A673 (cell line): ENCODE data around the gene POLG.

Experiments
- EZH2 ChIP-seq: fragments of 200-600 bp; sonication (generic); IDR thresholded peaks from 2 replicates; pipeline ENCODE4 v1.6.1; 2017; ENCODE audit warnings: borderline replicate concordance, low read depth, mild to moderate bottlenecking, mixed read lengths, antibody characterized with exemption, low read length; ENCODE audit not compliant: poor library complexity, severe bottlenecking
- TF ChIP-seq, protein P1 (sequence below): fragments of 300-800, 200-600 bp; sonication (generic); conservative IDR thresholded peaks from 2 replicates; pipeline ENCODE4 v1.5.1; 2017; ENCODE audit warnings: low read depth, mild to moderate bottlenecking, antibody characterized with exemption, low read length, moderate library complexity, mixed read lengths

DNA sequence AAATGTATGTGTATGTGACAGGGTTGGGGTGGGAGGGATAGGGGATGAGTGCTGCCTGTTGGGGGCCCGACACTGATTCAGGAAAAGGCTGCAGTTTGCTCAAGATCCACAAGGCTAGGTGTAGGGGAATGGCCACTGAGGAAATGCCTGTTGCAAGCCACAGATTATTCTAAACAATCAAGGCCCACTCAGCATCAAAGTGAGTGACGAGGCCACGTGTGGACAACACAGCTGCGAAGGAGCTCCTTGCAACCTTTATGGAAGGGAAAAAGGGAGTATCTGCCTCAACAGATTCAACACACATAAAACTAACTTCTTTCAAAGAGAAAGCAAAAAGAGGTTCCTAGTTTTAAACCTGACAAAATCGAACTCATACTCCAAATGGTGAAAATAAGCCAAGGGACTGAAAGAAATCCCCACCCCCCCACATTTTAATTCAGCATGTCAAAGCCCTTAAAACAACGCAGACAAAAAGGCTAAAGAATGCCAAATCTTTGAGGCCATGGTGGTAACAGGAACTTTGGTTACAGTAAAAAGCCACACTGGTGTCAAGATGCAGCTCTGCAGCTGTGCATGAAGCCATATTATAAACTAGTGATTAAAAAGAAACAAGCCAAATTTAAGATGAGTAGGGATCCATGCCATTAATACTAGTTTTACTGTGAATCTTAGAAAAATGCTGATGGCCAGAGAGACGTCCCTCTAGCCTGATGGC lies 3.6 kb downstream of the POLG start:
- TF ChIP-seq, protein P1, sequence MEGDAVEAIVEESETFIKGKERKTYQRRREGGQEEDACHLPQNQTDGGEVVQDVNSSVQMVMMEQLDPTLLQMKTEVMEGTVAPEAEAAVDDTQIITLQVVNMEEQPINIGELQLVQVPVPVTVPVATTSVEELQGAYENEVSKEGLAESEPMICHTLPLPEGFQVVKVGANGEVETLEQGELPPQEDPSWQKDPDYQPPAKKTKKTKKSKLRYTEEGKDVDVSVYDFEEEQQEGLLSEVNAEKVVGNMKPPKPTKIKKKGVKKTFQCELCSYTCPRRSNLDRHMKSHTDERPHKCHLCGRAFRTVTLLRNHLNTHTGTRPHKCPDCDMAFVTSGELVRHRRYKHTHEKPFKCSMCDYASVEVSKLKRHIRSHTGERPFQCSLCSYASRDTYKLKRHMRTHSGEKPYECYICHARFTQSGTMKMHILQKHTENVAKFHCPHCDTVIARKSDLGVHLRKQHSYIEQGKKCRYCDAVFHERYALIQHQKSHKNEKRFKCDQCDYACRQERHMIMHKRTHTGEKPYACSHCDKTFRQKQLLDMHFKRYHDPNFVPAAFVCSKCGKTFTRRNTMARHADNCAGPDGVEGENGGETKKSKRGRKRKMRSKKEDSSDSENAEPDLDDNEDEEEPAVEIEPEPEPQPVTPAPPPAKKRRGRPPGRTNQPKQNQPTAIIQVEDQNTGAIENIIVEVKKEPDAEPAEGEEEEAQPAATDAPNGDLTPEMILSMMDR: no peak
- TF ChIP-seq EZH2: no peak
